Upper lobe of left lung (tissue), 6 donors: ENCODE data around the gene SHE. TPM values are rescaled to one million over a fixed set of nuclear protein-coding genes. Genes with fewer than 3 reads are reported as not detected.

Source experiments
- ATAC-seq, 2 donors: fragments of 200-7000 bp; cut with Tn5 transposase; one replicate each; pipeline ENCODE4 v1.9.1; 2022; ENCODE audit warnings: mild to moderate bottlenecking in 2 of 2, moderate library complexity in 2 of 2; ENCODE audit not compliant: low FRiP score in 2 of 2
- DNase-seq, 2 donors: peaks; one replicate each; pipeline ENCODE4 v3.0.0-alpha.2; 2019 to 2020
- H3K27ac ChIP-seq, 4 donors: fragments of 200-600 bp; sonication (generic); one replicate each; pipeline ENCODE4 v1.5.1; 2016 to 2019
- H3K27me3 ChIP-seq, 4 donors: fragments of 200-600 bp; sonication (generic); one replicate each; pipeline ENCODE4 v1.5.1; 2017 to 2019
- H3K36me3 ChIP-seq, 4 donors: fragments of 200-600 bp; sonication (generic); one replicate each; pipeline ENCODE4 v1.5.1; 2016 to 2019
- H3K4me1 ChIP-seq, 4 donors: fragments of 200-600 bp; sonication (generic); one replicate each; pipeline ENCODE4 v1.5.1; 2018 to 2019
- H3K4me3 ChIP-seq, 4 donors: fragments of 200-600 bp; sonication (generic); one replicate each; pipeline ENCODE4 v1.5.1; 2017 to 2019; ENCODE audit warnings: mild to moderate bottlenecking in 2 of 4, moderate library complexity in 1 of 4
- H3K9me3 ChIP-seq, 4 donors: fragments of 200-600 bp; sonication (generic); one replicate each; pipeline ENCODE4 v1.5.1; 2018 to 2019
- EP300 ChIP-seq, 4 donors: sonication (generic); formaldehyde crosslinking; IDR thresholded peaks; one replicate each; pipeline ENCODE4 v1.5.1; 2017; ENCODE audit warnings: antibody characterized with exemption in 4 of 4, control low read depth in 2 of 4
- POLR2A ChIP-seq, 4 donors: fragments of 450-650 bp; IDR thresholded peaks; one replicate each; pipeline ENCODE4 v1.5.1; 2016 to 2017; ENCODE audit warnings: antibody characterized with exemption in 4 of 4, mild to moderate bottlenecking in 2 of 4
- POLR2AphosphoS5 ChIP-seq, 2 donors: sonication (generic); formaldehyde crosslinking; IDR thresholded peaks; one replicate each; pipeline ENCODE4 v1.5.1; 2017; ENCODE audit warnings: antibody characterized with exemption in 2 of 2
- WGBS, 2 donors: methylation state at CpG; one replicate each; pipeline ENCODE4 v1.1.5; 2017 to 2018; 5-methylcytosine and 5-hydroxymethylcytosine counted together
- total RNA-seq, 6 donors: library from RNA; depleted of rRNA in 4 of 6; stranded (reverse); fragments of >200 nt in 4 of 6; gene quantifications; one replicate each; pipeline versions ENCODE4 v1.1.0 to v1.2.1, GENCODE V29; 2016 to 2021
- TF ChIP-seq, protein P1 (sequence below), 6 experiments: fragments of 450-650 bp in 4 of 6; fragments of 200-600 bp in 2 of 6; sonication (generic) in 2 of 6; IDR thresholded peaks; one replicate each; pipeline ENCODE4 v1.5.1; 2016 to 2019; ENCODE audit warnings: antibody characterized with exemption in 6 of 6
- donor health status: DM: no; HTN: no; CAD: no; lungs with moderate emphysema.
- donor health status: DM: no; HTN: yes; CAD: no; lungs with severe emphysema.

SHE gene
- total RNA-seq, 6 donors from 2014 or later: 25.8 to 55.4 (median 29.5) TPM

GRCh38 chr1:154478013-154478412, 24.2 kb downstream of the SHE start:
- Histone ChIP-seq H3K9me3 (no peaks in the 10 kb centered on the region), H3K36me3 (peaks cover 0 to under 1% (median 0%) of the 10 kb centered on the region in 4 donors), H3K27me3 (no peaks in the 10 kb centered on the region), H3K4me3 (no peak overlapping the region), H3K4me1 (peaks cover 20 to 45% (median 25%) of the 10 kb centered on the region in 4 donors), H3K27ac (no peak overlapping the region)
- ATAC-seq (no peak), DNase-seq (no peak)
- 89 to 93% methylated on average over 8 of the region's 8 CpGs for WGBS, 2 donors
- TF ChIP-seq EP300 (IDR thresholded peaks at IDR 0.05): no peak
- no peak for TF ChIP-seq POLR2A (IDR thresholded peaks at IDR 0.05)
- TF ChIP-seq, protein P1, sequence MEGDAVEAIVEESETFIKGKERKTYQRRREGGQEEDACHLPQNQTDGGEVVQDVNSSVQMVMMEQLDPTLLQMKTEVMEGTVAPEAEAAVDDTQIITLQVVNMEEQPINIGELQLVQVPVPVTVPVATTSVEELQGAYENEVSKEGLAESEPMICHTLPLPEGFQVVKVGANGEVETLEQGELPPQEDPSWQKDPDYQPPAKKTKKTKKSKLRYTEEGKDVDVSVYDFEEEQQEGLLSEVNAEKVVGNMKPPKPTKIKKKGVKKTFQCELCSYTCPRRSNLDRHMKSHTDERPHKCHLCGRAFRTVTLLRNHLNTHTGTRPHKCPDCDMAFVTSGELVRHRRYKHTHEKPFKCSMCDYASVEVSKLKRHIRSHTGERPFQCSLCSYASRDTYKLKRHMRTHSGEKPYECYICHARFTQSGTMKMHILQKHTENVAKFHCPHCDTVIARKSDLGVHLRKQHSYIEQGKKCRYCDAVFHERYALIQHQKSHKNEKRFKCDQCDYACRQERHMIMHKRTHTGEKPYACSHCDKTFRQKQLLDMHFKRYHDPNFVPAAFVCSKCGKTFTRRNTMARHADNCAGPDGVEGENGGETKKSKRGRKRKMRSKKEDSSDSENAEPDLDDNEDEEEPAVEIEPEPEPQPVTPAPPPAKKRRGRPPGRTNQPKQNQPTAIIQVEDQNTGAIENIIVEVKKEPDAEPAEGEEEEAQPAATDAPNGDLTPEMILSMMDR (IDR thresholded peaks at IDR 0.05): no peak
- TF ChIP-seq POLR2AphosphoS5 (IDR thresholded peaks at IDR 0.05): no peak

GRCh38 chr1:154476791-154477190, 25.4 kb downstream of the SHE start:
- Histone ChIP-seq H3K4me3 (no peak overlapping the region), H3K36me3 (peaks cover 0 to 4% (median 0%) of the 10 kb centered on the region in 4 donors), H3K27me3 (no peaks in the 10 kb centered on the region), H3K4me1 (peaks cover 18 to 45% (median 25%) of the 10 kb centered on the region in 4 donors), H3K27ac (no peak overlapping the region), H3K9me3 (no peaks in the 10 kb centered on the region)
- WGBS, 2 donors: 100% methylated on average over 1 of the region's 1 CpG
- DNase-seq (no peak), ATAC-seq (no peak)
- TF ChIP-seq, protein P1 (IDR thresholded peaks at IDR 0.05): no peak
- TF ChIP-seq EP300 (IDR thresholded peaks at IDR 0.05) (no peak), POLR2A (IDR thresholded peaks at IDR 0.05) (no peak), POLR2AphosphoS5 (IDR thresholded peaks at IDR 0.05) (no peak)

DNA sequence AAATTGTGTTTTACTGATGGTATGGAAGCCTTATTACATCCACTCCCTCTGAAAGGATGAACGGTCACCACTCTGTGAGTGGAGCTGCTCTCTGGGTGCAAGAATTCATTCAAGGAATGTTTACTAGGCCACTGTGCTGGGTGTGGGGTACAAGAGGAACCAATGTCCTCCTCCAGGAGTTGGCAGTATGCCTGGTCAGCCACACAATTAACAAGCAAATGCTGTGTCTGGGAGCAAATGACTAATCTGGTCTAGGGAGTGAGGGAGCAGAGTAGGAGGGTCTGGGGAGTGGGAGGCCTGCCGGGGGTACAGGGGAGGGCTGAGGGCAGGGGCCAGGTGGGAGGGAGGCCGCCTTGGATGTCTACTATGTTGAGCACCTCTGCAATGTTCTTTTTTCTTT, 27.4 kb downstream of the SHE start:
- peaks cover 0 to 10% (median 0%) of the 10 kb centered on the region in 4 donors for H3K36me3 ChIP-seq
- peaks cover 13 to 40% (median 26%) of the 10 kb centered on the region in 4 donors for H3K4me1 ChIP-seq
- DNase-seq (peak in 1 of 2 donors; percentile 89), ATAC-seq (peak; percentile 31 to 76)
- 14 to 40% methylated on average over 3 of the region's 3 CpGs for WGBS, 2 donors
- TF ChIP-seq EP300 (IDR thresholded peaks at IDR 0.05) (no peak), POLR2A (IDR thresholded peaks at IDR 0.05) (no peak)
- TF ChIP-seq, protein P1 (IDR thresholded peaks at IDR 0.05): no peak
- no peaks in the 10 kb centered on the region for H3K9me3 ChIP-seq
- H3K27ac ChIP-seq: peak overlapping the region in 2 of 4 donors; percentile 32 to 42
- H3K27me3 ChIP-seq: no peaks in the 10 kb centered on the region
- no peak overlapping the region for H3K4me3 ChIP-seq

DNA sequence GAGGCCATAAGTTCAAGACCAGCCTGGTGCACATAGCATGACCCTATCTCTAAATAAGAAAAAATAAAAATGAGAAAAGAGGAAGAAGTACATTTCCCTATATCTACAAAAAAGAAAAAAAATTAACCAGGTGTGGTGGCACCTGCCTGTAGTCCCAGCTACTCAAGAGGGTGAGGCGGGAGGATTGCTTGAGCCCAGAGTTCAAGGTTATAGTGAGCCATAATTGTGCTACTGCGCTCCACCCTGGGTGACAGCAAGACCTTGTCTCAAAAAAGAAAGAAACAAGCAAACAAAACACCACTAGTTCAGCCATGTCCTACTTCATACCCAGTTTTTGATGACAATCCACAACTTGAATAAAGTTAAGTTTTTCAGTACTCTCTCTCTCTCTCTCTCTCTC, 30.9 kb downstream of the SHE start:
- Histone ChIP-seq H3K27me3 (no peaks in the 10 kb centered on the region), H3K4me1 (peaks cover 9 to 31% (median 26%) of the 10 kb centered on the region in 4 donors), H3K4me3 (no peak overlapping the region), H3K27ac (no peak overlapping the region), H3K36me3 (peaks cover 0 to 25% (median 0%) of the 10 kb centered on the region in 4 donors), H3K9me3 (no peaks in the 10 kb centered on the region)
- TF ChIP-seq, protein P1 (IDR thresholded peaks at IDR 0.05): no peak
- TF ChIP-seq EP300 (IDR thresholded peaks at IDR 0.05) (no peak), POLR2A (IDR thresholded peaks at IDR 0.05) (no peak), POLR2AphosphoS5 (IDR thresholded peaks at IDR 0.05) (no peak)
- DNase-seq: no peak
- 93% methylated on average over 2 of the region's 2 CpGs for WGBS, 2 donors
- no peak for ATAC-seq
